ENCODE data around the gene PALB2.

PALB2 gene

DNA sequence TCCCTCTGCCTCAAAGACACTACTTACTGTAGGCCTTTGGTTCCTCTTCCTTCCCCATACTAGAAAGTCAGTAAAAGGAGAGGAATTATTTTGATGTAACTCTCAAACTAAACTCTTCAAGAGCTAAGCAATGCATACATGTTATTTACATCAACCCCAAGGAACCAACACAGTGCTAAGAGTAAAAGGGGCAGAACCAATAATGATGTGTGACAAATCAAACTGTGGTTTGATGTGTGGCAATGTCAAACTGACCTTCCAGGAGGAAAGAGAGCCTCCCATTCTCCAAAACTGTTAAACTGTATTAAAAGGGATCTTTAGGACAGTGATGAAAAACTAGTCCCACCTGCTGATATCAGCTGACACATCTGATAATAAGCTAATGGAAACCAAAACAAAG lies 60.7 kb downstream of the PALB2 start:
- DNase-seq, result no peak

DNA sequence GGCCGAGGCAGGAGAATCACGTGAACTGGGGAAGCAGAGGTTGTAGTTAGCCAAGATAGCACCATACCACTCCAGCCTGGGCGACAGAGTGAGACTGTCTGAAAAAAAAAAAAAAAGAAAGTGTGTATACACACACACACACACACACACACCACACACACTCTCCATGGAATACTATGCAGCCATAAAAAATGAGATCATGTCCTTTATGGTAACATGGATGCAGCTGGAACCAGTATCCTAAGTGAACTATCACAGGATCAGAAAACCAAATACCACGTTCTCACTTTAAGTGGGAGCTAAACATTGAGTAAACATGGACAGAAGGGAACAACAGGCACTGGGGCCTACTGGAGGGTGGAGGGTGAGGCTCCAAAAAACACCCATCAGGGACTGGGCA lies 61.7 kb downstream of the PALB2 start:
- no peak for DNase-seq

- DNase-seq, result no peak
These were observed 62.8 kb downstream of the PALB2 start for GRCh38 chr16:23578101-23578830.

GRCh38 chr16:23577493-23577892 lies 63.6 kb downstream of the PALB2 start:
- DNase-seq, result no peak

- no peak for DNase-seq
These were observed 65.3 kb downstream of the PALB2 start for GRCh38 chr16:23575834-23576233.

GRCh38 chr16:23573817-23574216 lies 67.3 kb downstream of the PALB2 start:
- DNase-seq, result no peak

- DNase-seq, result no peak
These were observed 68.7 kb downstream of the PALB2 start for GRCh38 chr16:23572394-23572793.

- no peak for DNase-seq
These were observed 69.2 kb downstream of the PALB2 start for GRCh38 chr16:23571895-23572294.

DNA sequence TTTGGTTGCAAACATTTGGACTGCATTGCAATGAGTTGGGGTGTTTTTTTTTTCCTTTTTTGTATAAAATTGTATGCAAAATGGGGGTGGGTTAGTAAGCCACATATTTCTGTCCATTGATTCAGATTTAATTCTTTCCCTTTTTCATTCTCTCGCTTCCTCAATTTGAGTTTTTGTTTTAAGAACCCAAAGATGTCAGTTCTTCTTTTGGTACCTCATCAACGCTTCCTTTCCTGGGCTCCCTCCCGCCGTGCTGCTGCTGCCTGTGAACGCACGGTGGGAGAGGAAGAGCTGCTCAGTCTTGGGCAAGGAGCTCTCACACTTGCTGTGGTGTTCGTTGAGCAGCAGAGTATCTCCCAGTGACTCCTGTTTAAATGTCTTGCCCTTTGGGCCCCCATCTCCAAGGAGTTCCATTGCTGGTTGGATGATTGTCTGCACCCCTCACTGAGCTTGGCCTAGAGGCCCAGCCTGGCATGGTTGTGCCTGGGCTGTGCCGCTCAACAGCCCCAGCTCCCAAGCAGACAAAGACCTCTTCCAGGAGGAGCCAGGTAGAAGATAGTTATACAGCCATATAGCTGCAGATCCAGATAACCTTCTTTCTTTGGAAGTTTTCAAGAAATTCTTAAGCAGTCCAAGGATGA lies 70.0 kb downstream of the PALB2 start:
- no peak for DNase-seq

DNA sequence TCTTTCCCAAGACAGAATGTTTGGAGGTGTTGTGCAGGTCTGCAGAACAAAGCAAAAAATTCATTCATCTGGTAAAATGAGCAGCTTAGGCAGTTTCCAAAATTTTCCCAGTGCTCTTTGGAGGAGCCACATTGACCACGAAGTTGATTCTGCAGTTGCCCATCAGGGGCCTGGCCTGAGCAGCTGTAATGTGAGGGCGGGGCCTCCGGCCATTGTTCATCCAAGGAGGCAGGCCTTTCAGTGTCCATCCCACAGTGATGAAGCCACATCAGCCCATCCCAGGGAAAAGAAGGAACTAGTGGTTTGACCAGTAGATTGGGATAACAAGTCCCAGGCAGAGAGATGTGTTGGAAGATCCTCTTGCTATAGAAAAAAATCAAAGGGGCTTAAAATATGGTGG lies 73.5 kb downstream of the PALB2 start:
- no peak for DNase-seq

- DNase-seq, result no peak
These were observed 74.4 kb downstream of the PALB2 start for GRCh38 chr16:23566724-23567123.

- DNase-seq, result no peak
These were observed 76.3 kb downstream of the PALB2 start for GRCh38 chr16:23564575-23565363.

- no peak for DNase-seq
These were observed 77.9 kb downstream of the PALB2 start for GRCh38 chr16:23563186-23563585.

DNA sequence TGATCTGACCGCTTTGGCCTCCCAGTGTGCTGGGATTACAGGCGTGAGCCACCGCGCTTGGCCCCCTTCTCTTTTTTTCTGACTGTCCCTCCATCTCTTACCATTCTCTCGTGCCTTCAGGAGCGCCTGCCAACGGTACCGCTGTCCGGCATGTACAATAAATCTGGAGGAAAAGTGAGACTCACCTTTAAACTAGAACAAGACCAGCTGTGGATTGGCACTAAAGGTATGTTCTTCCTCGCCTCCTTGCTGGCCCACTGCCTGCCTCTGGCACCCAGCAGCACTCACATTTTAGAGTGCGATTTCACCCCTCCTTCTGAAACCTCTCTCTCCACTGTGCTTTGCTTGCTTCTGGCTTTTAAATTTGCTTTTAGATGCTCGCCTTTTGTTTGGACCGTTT lies 78.6 kb downstream of the PALB2 start:
- DNase-seq, result no peak

GRCh38 chr16:23561586-23561985 lies 79.5 kb downstream of the PALB2 start:
- DNase-seq, result no peak

DNA sequence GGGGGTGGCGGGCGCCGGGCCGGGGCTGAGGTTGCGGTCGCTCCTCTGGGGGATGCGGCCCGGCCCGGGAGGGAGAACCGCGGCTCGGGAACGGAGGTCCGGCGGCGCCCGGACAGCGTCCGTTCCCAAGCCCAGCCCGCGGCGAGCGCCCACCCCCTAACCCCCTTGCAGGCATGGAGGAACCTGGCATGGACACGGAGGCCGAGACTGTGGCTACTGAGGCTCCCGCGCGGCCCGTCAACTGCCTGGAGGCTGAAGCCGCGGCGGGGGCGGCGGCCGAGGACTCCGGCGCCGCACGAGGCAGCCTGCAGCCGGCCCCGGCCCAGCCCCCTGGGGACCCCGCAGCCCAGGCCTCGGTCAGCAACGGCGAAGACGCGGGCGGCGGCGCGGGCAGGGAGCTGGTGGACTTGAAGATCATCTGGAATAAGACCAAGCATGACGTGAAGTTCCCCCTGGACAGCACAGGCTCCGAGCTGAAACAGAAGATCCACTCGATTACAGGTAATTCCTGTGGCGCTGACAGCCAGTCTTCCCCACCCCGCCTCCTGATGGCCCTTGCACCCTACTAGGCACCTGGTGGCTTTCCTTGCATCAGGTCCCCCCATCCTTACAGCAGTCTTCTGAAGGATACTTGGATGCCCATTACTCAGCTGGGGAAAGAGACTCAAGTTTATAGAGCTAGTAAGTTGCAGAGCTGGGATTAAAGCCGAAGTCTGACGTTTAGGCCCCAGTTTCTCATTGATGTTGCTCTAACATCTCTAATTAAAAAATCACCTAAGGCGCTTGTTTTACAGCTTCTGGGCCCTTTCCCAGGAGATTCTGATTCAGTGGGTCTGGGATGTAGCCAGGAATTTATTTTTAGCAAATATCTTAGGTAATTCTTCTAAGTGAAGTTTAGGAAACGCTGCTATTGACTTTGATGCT lies 83.1 kb downstream of the PALB2 start:
- DNase-seq, result peak; percentile 22

DNA sequence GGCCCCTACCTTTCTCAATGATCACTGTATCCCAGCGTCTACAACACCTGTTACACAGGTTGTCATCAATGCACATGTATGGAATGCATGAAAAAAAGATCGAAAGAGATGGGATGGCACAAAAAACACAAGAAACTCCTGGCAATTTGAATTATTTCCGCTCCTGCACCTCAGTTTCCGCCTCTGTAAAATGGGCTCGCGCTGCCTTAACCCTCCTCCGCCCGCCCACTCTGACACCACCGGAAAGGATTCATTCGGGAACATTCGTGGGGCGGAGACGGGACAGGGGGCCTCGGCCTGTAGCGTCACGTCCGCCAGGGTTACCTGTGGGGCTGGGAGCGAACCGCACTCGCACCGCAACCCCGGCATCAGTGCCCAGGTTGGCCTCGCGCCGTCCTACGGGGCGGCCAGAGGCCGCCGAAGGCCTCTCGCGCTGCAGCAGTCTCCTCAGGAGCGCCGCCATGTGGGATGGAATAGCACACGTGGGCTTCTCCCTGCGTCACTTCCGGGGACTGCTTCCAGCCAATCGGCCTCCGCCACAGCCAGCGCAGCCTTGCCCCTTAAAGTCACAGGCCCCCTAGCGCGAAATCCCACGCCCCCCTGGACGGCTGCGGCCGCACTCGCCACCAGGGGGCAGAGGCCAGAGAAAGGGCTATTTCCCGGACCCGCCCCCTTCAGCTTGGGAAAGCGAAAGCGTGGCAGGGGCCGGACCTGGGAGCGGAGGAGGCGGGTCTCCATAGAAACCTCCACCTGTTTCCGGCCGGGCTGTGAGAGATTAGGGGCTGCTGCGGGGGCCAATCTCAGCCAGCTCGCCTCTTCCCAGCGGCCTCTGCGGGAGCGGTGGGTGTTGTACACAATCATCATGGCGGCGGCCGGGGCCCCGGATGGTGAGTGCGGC lies 84.0 kb downstream of the PALB2 start, which contains the start of the genes EARS2 and UBFD1:
TSS of gene EARS2 (minus strand) at position 470 of the 898 bp plus-strand sequence. CDS start at position 463, 7 bp downstream.
TSS of gene UBFD1 (plus strand) at position 847 of the 898 bp plus-strand sequence. CDS start at position 863, 16 bp downstream.
- peak; percentile 100 for DNase-seq

- no peak for DNase-seq
These were observed 86.6 kb downstream of the PALB2 start for GRCh38 chr16:23554536-23554935.
